NCI-H748 treated with DMSO at 0.1 percent for 48 hours (cell line): ENCODE data around the gene ABI3BP.

Source experiments
- DNase-seq: peaks from one replicate; lab custom pipeline; 2025; lab: John Stamatoyannopoulos, UW

The ABI3BP gene

GRCh38 chr3:100769693-100770092 lies 223.5 kb downstream of the ABI3BP start:
- no peak for DNase-seq

- no peak for DNase-seq
Observed at GRCh38 chr3:100766069-100766468, 227.2 kb downstream of the ABI3BP start.

GRCh38 chr3:100765437-100765975 lies 227.7 kb downstream of the ABI3BP start:
- DNase-seq, result no peak

- DNase-seq, result no peak
Observed at GRCh38 chr3:100761951-100762350, 231.3 kb downstream of the ABI3BP start.

- DNase-seq, result no peak
Observed at GRCh38 chr3:100761211-100761942, 231.8 kb downstream of the ABI3BP start.

GRCh38 chr3:100760377-100760776 lies 232.8 kb downstream of the ABI3BP start:
- no peak for DNase-seq

GRCh38 chr3:100759950-100760349 lies 233.3 kb downstream of the ABI3BP start:
- no peak for DNase-seq

GRCh38 chr3:100759159-100759558 lies 234.1 kb downstream of the ABI3BP start:
- DNase-seq, result no peak

- DNase-seq, result no peak
Observed at GRCh38 chr3:100756441-100756840, 236.8 kb downstream of the ABI3BP start.

GRCh38 chr3:100754563-100755334 lies 238.5 kb downstream of the ABI3BP start:
- DNase-seq, result no peak

GRCh38 chr3:100753846-100754245 lies 239.4 kb downstream of the ABI3BP start:
- no peak for DNase-seq

- DNase-seq, result no peak
Observed at GRCh38 chr3:100748967-100749366, 244.3 kb downstream of the ABI3BP start.

- DNase-seq, result no peak
Observed at GRCh38 chr3:100748220-100748619, 245.0 kb downstream of the ABI3BP start.

GRCh38 chr3:100746092-100746491 lies 247.1 kb downstream of the ABI3BP start:
- no peak for DNase-seq

GRCh38 chr3:100745617-100746016 lies 247.6 kb downstream of the ABI3BP start:
- DNase-seq, result no peak

- DNase-seq, result no peak
Observed at GRCh38 chr3:100744671-100745070, 248.6 kb downstream of the ABI3BP start.

- no peak for DNase-seq
Observed at GRCh38 chr3:100743535-100743934, 249.7 kb downstream of the ABI3BP start.

- DNase-seq, result no peak
Observed at GRCh38 chr3:100740207-100740606, 253.0 kb downstream of the ABI3BP start.

GRCh38 chr3:100737334-100737733 lies 255.9 kb downstream of the ABI3BP start:
- no peak for DNase-seq

- DNase-seq, result no peak
Observed at GRCh38 chr3:100732435-100732834, 260.8 kb downstream of the ABI3BP start.

GRCh38 chr3:100730524-100730923 lies 262.7 kb downstream of the ABI3BP start:
- DNase-seq, result no peak

- no peak for DNase-seq
Observed at GRCh38 chr3:100726706-100727105, 266.5 kb downstream of the ABI3BP start.

GRCh38 chr3:100725935-100726513 lies 267.2 kb downstream of the ABI3BP start:
- DNase-seq, result no peak
